OCI-LY1 (cell line): ENCODE data around the gene GLI3.
A peak's percentile ranks its signal among the peaks of the same experiment; 100 is the strongest.

Experiments
- H2AFZ ChIP-seq: fragments of 200-600 bp; sonication (generic), shearing (Covaris generic); 2 replicates; pipeline ENCODE4 v1.6.0; 2014; ENCODE audit warnings: antibody characterized with exemption, mild to moderate bottlenecking, low read length
- H3F3A ChIP-seq: fragments of 200-600 bp; sonication (generic), shearing (Covaris generic); 2 replicates; pipeline ENCODE4 v1.6.0; 2014; ENCODE audit warnings: mild to moderate bottlenecking, antibody characterized with exemption, low read length, moderate library complexity; ENCODE audit not compliant: insufficient read depth
- H3K27ac ChIP-seq: fragments of 200-600 bp; sonication (generic); 2 replicates; pipeline ENCODE4 v1.5.1; 2014; ENCODE audit warnings: low read length, mixed run types, mild to moderate bottlenecking, low read depth; ENCODE audit not compliant: poor library complexity, severe bottlenecking
- H3K27me3 ChIP-seq: fragments of 200-600 bp; sonication (generic); 2 replicates; pipeline ENCODE4 v1.6.0; 2014; ENCODE audit warnings: antibody characterized with exemption, mild to moderate bottlenecking, low read length, moderate library complexity; ENCODE audit not compliant: insufficient read depth
- H3K36me3 ChIP-seq: fragments of 200-600 bp; sonication (generic); 2 replicates; pipeline ENCODE4 v1.6.1; 2014; ENCODE audit warnings: mild to moderate bottlenecking, antibody characterized with exemption, low read length, moderate library complexity, mixed read lengths; ENCODE audit not compliant: insufficient read depth
- H3K4me1 ChIP-seq: fragments of 200-600 bp; sonication (generic); 2 replicates; pipeline ENCODE4 v1.5.1; 2014; ENCODE audit warnings: mild to moderate bottlenecking, low read length, moderate library complexity; ENCODE audit not compliant: insufficient read depth, severe bottlenecking
- H3K4me2 ChIP-seq: fragments of 200-600 bp; sonication (generic), shearing (Covaris generic); 2 replicates; pipeline ENCODE4 v1.6.1; 2014; ENCODE audit warnings: low read length
- H3K4me3 ChIP-seq: fragments of 200-600 bp; sonication (generic); 2 replicates; pipeline ENCODE4 v1.5.1; 2014; ENCODE audit warnings: low read length, low read depth, mild to moderate bottlenecking, mixed read lengths; ENCODE audit not compliant: poor library complexity, severe bottlenecking
- H3K79me2 ChIP-seq: fragments of 200-600 bp; shearing (Covaris generic); 2 replicates; pipeline ENCODE4 v1.6.1; 2016; ENCODE audit warnings: mixed run types, low read length, mixed read lengths; ENCODE audit not compliant: insufficient read depth
- H3K9ac ChIP-seq: fragments of 200-600 bp; sonication (generic), shearing (Covaris generic); 2 replicates; pipeline ENCODE4 v1.6.1; 2014; ENCODE audit warnings: mild to moderate bottlenecking, low read length, mixed read lengths
- H3K9me2 ChIP-seq: fragments of 200-600 bp; sonication (generic), shearing (Covaris generic); 2 replicates; pipeline ENCODE4 v1.6.1; 2014; ENCODE audit warnings: low read depth, mild to moderate bottlenecking, low read length, mixed read lengths
- H3K9me3 ChIP-seq: fragments of 200-600 bp; shearing (Covaris generic); 2 replicates; pipeline ENCODE4 v1.6.1; 2014; ENCODE audit warnings: low read length, mixed read lengths
- H4K20me1 ChIP-seq: fragments of 200-600 bp; sonication (generic), shearing (Covaris generic); 2 replicates; pipeline ENCODE4 v1.6.0; 2016; ENCODE audit warnings: mild to moderate bottlenecking, low read length; ENCODE audit not compliant: insufficient read depth
- EZH2 ChIP-seq: fragments of 200-600 bp; sonication (generic), shearing (Covaris generic); IDR thresholded peaks from 2 replicates; pipeline ENCODE4 v1.8.0; 2017; ENCODE audit warnings: borderline replicate concordance, mixed run types, mild to moderate bottlenecking, antibody characterized with exemption, low read length, moderate library complexity, mixed read lengths
- TF ChIP-seq, protein P1 (sequence below): fragments of 200-600 bp; sonication (generic), shearing (Covaris generic); IDR thresholded peaks from 2 replicates; pipeline ENCODE4 v1.5.1; 2017; ENCODE audit warnings: mild to moderate bottlenecking, antibody characterized with exemption, low read length, moderate library complexity, mixed read lengths

Gene GLI3

DNA sequence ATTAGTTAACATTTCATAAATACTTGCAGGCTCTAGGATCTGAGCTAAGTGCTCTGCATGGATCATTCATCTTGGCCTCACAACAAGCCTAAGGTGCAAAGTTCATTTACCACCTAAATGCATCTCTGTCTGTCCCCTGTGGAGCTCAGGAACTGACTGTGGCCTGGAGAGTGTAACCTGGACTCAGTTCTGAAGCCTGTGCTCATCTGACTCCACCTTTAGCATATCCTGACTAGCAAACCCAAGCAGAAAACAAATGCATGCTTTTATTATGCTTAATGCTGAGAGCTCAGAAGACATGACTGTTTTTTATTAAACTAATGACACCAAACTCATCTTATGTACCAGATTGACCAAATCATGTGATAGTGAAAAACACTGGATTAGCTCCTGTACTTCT is 288.5 kb downstream of the GLI3 start:
- Histone ChIP-seq H3K9me2 (no peaks in the 10 kb centered on the region), H3F3A (no peaks in the 10 kb centered on the region), H3K4me3 (no peak overlapping the region), H3K27me3 (no peaks in the 10 kb centered on the region; the same call in 1 of the 2 replicates), H3K4me2 (no peak overlapping the region), H3K9me3 (no peaks in the 10 kb centered on the region), H3K36me3 (no peaks in the 10 kb centered on the region), H3K9ac (no peak overlapping the region), H3K79me2 (no peaks in the 10 kb centered on the region), H3K4me1 (no peaks in the 10 kb centered on the region), H3K27ac (no peak overlapping the region), H2AFZ (no peak overlapping the region), H4K20me1 (no peaks in the 10 kb centered on the region)
- TF ChIP-seq EZH2, result no peak
- TF ChIP-seq, protein P1, sequence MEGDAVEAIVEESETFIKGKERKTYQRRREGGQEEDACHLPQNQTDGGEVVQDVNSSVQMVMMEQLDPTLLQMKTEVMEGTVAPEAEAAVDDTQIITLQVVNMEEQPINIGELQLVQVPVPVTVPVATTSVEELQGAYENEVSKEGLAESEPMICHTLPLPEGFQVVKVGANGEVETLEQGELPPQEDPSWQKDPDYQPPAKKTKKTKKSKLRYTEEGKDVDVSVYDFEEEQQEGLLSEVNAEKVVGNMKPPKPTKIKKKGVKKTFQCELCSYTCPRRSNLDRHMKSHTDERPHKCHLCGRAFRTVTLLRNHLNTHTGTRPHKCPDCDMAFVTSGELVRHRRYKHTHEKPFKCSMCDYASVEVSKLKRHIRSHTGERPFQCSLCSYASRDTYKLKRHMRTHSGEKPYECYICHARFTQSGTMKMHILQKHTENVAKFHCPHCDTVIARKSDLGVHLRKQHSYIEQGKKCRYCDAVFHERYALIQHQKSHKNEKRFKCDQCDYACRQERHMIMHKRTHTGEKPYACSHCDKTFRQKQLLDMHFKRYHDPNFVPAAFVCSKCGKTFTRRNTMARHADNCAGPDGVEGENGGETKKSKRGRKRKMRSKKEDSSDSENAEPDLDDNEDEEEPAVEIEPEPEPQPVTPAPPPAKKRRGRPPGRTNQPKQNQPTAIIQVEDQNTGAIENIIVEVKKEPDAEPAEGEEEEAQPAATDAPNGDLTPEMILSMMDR, result no peak

DNA sequence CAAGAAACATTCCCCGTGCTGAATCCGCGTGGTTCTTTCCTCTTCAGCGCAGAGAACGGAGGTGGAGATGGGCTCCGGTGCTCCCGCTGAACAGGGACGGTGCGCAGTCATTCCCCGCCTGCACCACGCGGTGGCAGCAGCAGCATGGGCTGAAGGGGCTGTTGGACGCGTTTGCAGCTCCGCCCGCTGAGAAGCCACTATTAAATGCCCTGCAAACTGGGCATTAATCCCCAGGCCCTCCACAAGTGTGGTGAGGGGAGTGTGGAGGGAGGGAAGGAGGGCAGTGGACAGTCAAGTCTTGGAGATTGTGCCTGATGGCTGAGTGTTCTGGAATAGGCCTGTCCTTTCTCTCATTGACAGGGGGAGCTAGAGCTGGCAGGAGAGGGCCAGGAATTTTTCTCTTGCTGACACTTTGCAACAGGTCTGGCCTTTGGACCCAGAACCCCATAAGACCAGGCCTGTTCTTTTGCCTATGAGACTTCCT is 293.9 kb downstream of the GLI3 start:
- no peaks in the 10 kb centered on the region for H3K4me1 ChIP-seq
- no peak overlapping the region for H3K4me2 ChIP-seq
- H3K79me2 ChIP-seq, result no peaks in the 10 kb centered on the region
- no peaks in the 10 kb centered on the region; the same call in 1 of the 2 replicates for H3K27me3 ChIP-seq
- H3K36me3 ChIP-seq, result no peaks in the 10 kb centered on the region
- no peaks in the 10 kb centered on the region for H3F3A ChIP-seq
- no peaks in the 10 kb centered on the region for H4K20me1 ChIP-seq
- no peak overlapping the region for H3K4me3 ChIP-seq
- no peaks in the 10 kb centered on the region for H3K9me3 ChIP-seq
- H3K9me2 ChIP-seq, result no peaks in the 10 kb centered on the region
- no peak for TF ChIP-seq EZH2
- TF ChIP-seq, protein P1, result peak; percentile 99
- H3K9ac ChIP-seq, result no peak overlapping the region
- H3K27ac ChIP-seq, result no peak overlapping the region
- no peak overlapping the region for H2AFZ ChIP-seq

DNA sequence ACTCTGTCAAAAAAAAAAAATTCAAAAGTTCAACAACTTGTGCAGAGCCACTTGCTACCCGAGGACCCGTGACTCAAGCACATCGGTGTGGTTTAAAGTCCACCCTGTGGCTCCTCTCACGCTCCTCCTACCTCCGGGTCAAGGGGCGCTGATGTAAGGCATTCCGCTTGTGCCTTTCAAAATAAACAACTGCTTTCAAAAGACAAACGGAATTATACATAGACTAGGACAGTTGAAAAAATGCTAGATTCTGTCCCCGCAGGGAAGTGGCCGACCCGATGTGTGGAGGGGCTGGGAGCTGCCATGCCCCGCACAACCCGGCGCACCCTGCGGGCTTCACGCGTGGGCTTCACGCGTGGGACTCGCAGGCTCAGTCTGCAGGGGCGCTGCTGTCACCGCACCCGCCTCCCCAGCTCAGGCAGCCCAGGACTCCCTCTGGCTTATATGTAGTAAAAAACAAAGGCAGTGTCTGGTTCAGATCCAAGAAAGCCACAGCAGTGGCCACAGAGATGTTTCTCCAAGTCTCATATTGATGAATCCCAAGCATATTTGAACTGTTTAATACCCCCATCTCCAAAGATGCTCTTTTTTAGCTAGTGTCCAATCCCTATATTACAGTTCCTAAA is 294.4 kb downstream of the GLI3 start:
- no peaks in the 10 kb centered on the region for H3K9me3 ChIP-seq
- H3F3A ChIP-seq, result no peaks in the 10 kb centered on the region
- H3K27ac ChIP-seq, result no peak overlapping the region
- no peaks in the 10 kb centered on the region for H3K79me2 ChIP-seq
- H3K9ac ChIP-seq, result no peak overlapping the region
- no peaks in the 10 kb centered on the region for H3K4me1 ChIP-seq
- H3K4me3 ChIP-seq, result no peak overlapping the region
- H3K27me3 ChIP-seq, result no peaks in the 10 kb centered on the region; the same call in 1 of the 2 replicates
- H3K36me3 ChIP-seq, result no peaks in the 10 kb centered on the region
- H3K9me2 ChIP-seq, result no peaks in the 10 kb centered on the region
- no peak overlapping the region for H3K4me2 ChIP-seq
- H4K20me1 ChIP-seq, result no peaks in the 10 kb centered on the region
- H2AFZ ChIP-seq, result no peak overlapping the region
- TF ChIP-seq, protein P1, result no peak
- no peak for TF ChIP-seq EZH2
